Measurements from ENCODE around the gene TRMT2A. TPM values are rescaled to one million over a fixed set of nuclear protein-coding genes. Genes with fewer than 3 reads are reported as not detected.

TRMT2A gene, protein sequence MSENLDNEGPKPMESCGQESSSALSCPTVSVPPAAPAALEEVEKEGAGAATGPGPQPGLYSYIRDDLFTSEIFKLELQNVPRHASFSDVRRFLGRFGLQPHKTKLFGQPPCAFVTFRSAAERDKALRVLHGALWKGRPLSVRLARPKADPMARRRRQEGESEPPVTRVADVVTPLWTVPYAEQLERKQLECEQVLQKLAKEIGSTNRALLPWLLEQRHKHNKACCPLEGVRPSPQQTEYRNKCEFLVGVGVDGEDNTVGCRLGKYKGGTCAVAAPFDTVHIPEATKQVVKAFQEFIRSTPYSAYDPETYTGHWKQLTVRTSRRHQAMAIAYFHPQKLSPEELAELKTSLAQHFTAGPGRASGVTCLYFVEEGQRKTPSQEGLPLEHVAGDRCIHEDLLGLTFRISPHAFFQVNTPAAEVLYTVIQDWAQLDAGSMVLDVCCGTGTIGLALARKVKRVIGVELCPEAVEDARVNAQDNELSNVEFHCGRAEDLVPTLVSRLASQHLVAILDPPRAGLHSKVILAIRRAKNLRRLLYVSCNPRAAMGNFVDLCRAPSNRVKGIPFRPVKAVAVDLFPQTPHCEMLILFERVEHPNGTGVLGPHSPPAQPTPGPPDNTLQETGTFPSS
- 48.8 and 53.1 TPM in 2 replicates for total RNA-seq

DNA sequence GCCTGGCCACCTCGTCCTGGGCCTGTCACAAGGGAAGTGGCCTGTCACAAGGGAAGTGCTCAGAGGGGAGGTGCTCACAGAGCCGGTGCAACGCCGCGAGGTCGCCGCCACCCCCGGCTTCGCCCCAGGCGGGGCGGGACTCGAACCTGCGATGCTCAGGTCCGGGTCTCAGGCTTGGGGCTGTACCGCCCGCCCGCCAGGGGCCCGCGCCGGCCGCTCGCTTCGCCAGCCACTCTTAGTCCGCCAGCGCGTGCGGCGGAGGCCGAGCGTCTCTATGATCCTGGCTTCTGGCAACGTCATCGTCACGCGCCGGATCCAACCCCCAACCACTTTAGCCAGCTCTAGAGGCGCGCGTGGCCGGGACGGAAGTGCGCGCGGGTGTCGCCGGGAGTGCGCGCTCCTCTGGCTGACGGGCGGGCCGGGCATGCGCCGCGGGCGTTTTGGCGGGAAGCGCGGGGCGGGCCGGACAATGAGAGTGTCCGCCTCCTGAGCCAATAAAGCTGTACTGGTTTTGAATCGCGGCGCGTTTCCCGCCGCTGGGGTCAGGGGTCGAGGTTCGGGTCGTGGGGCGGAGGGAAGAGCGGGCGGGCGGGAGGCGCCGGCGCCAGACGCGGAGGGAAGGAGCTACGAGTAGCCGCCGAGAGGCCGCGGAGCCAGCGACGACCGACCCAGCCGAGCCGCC, at the start of gene TRMT2A:
Gene TRMT2A, minus strand, starts transcription at position 276 of the 682 bp plus-strand sequence. CDS start 320 bp downstream, outside the sequence.

GRCh38 chr22:20150381-20151275, 33.6 kb upstream of the TRMT2A start, which contains the start of gene CCDC188:
Gene CCDC188, minus strand, starts transcription at chr22:20151055. Its CDS starts 69 bp downstream, at chr22:20150986.

DNA sequence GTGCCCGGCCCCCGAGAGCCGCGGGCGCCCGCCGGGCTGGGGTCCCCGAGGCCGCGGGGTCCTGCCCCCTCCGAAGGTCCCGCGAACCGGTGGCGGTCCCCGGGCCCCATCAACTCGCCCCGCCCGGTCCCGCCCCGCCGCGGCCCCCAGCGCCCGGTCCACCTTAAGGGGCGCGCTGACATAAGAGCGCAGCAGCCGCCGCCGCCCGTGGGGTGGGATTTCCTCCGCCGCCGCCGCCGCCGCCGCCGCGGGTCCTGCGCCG, 14.5 kb upstream of the TRMT2A start, which contains the start of gene ZDHHC8:
Gene ZDHHC8, plus strand, starts transcription at position 208 of the 262 bp plus-strand sequence. CDS start 144 bp downstream, outside the sequence.

GRCh38 chr22:20115691-20116375, 1.2 kb downstream of the TRMT2A start, which contains the start of gene RANBP1:
Gene RANBP1, plus strand, starts transcription at chr22:20116104. Its CDS starts 81 bp downstream, at chr22:20116185.

GRCh38 chr22:20079745-20080444, 37.1 kb downstream of the TRMT2A start, which contains the start of gene DGCR8:
Gene DGCR8, plus strand, starts transcription at chr22:20080241. Its CDS starts 5,723 bp downstream, at chr22:20085964.

Small RNAs within 50 kb of the gene (small RNA-seq; reads per million reads assigned to genes)
- gene MIR6816 (not detected), gene RF00017 (not detected), gene RF00599 (not detected)

Other genes with a start within 250 kb of the TRMT2A start
- gene COMT, start 175.5 kb downstream of the TRMT2A start, total RNA-seq, result 203 and 254 TPM in 2 replicates
- gene TXNRD2, start 175.4 kb downstream of the TRMT2A start, total RNA-seq, result 19.6 and 27.0 TPM in 2 replicates
- 4.5 and 6.1 TPM in 2 replicates for gene ARVCF, start 100.4 kb downstream of the TRMT2A start, total RNA-seq
- 59.6 and 69.5 TPM in 2 replicates for gene TANGO2, start 96.1 kb downstream of the TRMT2A start, total RNA-seq
- 25.9 and 39.1 TPM in 2 replicates for gene DGCR8, start 37.0 kb downstream of the TRMT2A start, total RNA-seq
- gene RANBP1, start 1.1 kb downstream of the TRMT2A start, total RNA-seq, result 51.8 and 55.4 TPM in 2 replicates
- gene ZDHHC8, start 14.6 kb upstream of the TRMT2A start, total RNA-seq, result 18.5 and 21.1 TPM in 2 replicates
- 1.5 and 1.6 TPM in 2 replicates for gene CCDC188, start 33.8 kb upstream of the TRMT2A start, total RNA-seq
- 0.16 TPM in 1 of 2 replicates, not detected in the other for gene RTN4R, start 151.1 kb upstream of the TRMT2A start, total RNA-seq
- gene DGCR6L, start 202.8 kb upstream of the TRMT2A start, total RNA-seq, result 45.4 and 58.2 TPM in 2 replicates